ENCODE data around the gene FAM222A.

Gene FAM222A

DNA sequence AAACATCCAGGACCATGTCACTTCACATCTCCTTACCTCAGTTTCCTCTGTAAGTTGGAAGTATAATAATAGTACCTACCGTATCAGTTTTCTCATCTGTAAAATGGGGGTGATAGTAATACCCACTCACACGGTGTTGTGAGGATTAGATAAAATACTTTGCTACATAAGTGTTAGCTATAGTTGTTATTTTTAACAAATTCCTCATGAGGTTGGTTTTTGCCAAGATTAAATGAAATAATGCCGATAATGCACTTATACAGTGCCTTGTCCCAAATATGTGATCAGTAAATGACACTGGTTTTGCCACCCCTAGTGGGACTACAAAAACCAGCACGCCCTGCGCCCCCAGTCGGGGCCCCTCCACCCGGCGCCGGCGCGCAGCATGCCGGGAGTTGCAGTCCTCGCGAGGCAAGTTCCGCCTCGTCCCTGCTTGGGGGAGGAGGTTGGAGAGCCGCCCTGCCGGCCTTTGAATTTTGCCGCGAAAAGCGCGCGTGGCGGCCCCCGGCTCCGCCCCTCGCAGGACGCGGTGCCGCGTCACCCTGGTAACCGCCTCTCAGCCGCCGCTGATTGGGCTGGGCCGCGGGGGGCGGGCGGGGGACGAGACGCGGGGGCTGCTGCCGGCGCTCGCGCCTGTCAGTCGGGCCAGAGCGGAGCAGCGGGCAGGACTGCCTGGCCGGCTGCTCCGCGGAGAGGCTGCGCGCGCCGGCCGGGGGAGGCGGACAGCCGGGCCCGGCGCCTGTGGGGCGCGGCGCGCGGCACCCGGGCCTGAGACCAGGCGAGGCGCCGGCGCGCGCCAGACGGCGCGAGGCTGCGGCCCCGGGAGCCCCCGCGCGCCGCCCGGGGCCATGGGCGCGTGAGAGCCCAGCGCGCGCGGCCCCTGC is at the start of gene FAM222A:
Gene FAM222A (plus strand): TSS at position 639 of the 884 bp plus-strand sequence. CDS start 30,322 bp downstream, outside the sequence.
- DNase-seq, result peak; percentile 97

GRCh38 chr12:109664402-109664801 is 49.2 kb upstream of the FAM222A start:
- DNase-seq, result no peak

DNA sequence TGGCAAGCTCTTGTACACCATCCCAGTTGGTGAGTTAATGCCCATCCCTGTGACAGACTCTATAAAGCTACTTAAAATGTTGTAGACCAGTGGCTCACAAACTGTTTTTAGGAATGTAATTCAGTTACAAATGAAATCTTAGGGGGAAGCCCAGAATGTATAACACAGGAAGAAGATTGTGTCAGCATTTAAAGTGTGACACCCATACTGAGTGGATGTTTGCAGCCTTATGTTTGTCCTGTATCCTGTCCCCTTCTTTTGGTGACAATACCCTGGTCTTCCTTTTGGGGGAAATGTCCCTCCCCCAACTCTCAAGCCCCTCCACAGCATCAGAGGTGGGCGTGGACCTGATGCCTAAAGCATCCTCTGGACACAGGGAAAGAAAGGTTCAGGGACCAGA is 47.6 kb upstream of the FAM222A start:
- DNase-seq, result no peak

DNA sequence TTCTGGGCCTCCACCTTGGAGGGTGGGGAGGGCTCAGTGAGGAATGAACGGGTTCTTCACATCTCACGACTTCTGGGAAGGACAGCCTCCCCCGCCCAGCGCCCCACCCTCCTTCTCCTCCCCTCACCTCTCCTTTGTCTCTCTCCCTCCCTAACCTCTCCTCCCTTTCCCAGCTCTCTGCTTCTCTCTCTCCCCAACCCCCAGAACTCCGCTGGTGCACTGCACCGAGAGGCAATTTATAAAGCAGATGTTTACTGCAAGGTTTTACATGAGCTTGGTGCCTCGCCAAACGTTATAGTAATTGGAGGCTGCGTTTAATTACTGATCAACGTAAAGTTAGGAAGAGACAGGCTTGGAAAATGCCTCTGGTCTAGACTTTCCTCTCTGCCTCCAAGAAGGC is 42.9 kb upstream of the FAM222A start:
- DNase-seq, result peak; percentile 71

- DNase-seq, result no peak
Observed at GRCh38 chr12:109671502-109671901, 42.1 kb upstream of the FAM222A start.

DNA sequence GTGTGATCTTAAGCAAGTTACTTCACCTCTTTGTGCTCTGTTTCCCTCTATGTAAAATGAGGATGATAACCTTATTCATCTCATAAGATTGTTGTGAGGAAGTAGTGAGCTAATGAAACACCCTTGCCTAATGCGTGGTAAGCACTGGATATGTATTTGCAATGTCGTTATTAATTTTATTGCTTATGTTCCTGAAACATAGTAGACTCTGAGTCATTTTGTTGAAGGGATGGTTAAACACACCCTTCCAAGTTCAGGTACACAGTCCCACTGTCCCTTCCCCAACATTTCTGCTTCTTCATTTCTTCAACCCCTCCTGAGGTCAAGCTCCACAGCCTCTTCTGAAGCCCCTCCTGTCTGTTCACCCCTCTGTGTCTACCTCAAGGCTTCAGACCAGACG is 40.2 kb upstream of the FAM222A start:
- no peak for DNase-seq

DNA sequence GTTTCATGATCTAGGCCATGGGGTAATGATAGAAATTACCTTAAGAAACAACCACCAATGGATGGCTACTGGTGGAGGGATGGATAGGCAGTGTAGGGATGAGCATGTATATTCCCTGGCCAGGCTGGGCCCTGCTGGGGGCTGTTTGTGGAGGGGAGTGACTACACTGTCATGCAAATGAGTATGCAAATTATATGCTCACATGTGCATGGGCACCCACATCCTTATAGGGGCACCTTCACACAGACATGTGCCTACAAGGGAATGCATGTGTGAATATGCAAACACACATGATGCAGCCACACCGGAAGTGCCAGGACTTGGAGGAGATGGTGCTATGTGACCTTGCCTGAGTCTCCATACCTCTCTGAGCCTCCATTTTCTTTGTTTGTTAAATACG is 39.7 kb upstream of the FAM222A start:
- no peak for DNase-seq

- DNase-seq, result no peak
Observed at GRCh38 chr12:109675411-109675810, 38.2 kb upstream of the FAM222A start.

GRCh38 chr12:109677279-109677691 is 36.3 kb upstream of the FAM222A start:
- DNase-seq, result peak; percentile 97

DNA sequence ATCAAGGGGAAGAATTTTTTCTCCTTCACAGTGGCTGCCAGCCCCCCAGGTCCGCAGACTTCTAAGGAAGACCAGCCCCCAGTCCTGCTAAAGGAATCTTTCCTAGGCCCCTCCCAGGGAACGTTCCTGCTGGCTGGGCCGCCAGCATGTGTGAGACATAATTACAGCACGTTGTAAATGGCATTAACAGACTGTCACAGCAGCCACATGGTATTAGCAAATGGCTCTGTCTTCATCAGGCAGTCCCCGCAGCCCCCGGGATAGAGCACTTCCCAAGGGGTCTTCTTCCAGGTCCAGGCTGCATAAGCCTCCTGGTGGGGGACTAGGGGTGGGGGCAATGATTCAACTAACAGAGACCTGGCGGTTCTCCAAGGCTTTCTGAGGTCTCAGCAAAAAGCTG is 34.9 kb upstream of the FAM222A start:
- DNase-seq, result peak; percentile 74

GRCh38 chr12:109679501-109680263 is 33.9 kb upstream of the FAM222A start:
- peak; percentile 96 for DNase-seq

GRCh38 chr12:109680264-109681005 is 33.2 kb upstream of the FAM222A start:
- DNase-seq, result peak; percentile 88

- no peak for DNase-seq
Observed at GRCh38 chr12:109681986-109682707, 31.5 kb upstream of the FAM222A start.

GRCh38 chr12:109682708-109683060 is 30.9 kb upstream of the FAM222A start:
- DNase-seq, result no peak

DNA sequence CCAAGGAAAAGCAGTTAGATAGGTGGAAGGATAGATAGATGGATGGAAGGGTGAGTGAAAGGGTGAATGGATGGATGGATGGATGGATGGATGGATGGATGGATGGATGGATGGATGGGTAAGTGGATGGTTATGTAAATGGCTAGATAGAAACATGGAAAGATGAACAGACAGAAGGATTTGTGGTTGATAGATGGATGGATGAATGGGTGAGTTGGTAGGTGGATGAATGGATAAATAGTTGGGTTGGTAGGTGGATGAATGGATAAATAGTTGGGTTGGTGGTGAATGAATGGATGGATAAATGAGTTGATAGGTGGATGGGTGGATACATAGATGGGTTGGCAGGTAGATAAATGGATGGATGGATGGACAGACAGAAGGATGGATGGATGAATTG is 30.3 kb upstream of the FAM222A start:
- no peak for DNase-seq

- DNase-seq, result no peak
Observed at GRCh38 chr12:109685574-109686447, 27.8 kb upstream of the FAM222A start.

- no peak for DNase-seq
Observed at GRCh38 chr12:109686523-109686922, 27.1 kb upstream of the FAM222A start.

- DNase-seq, result no peak
Observed at GRCh38 chr12:109687250-109687649, 26.4 kb upstream of the FAM222A start.

DNA sequence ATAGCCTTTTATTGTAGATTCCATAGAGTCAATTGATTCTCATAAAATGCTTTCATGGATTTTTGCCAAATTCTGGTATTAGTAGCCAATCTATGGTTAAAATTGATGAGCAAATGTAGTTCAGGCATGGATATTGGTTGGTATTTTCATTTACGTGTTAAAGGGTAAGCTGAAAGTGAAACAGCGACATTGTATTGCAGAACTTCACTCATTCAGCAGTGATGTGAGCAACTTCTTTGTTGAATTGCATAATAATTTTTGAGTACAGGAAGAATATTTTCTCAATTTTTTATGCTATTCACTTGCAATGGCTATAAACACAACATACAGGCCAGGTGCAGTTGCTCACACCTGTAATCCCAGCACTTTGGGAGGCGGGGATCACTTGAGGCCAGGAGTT is 24.2 kb upstream of the FAM222A start:
- DNase-seq, result no peak

GRCh38 chr12:109693160-109693559 is 20.5 kb upstream of the FAM222A start:
- DNase-seq, result no peak

Data from COR-L47 (cell line).